Fibroblast of villous mesenchyme (primary cell): ENCODE results near the gene SNX20. TPM values are rescaled to one million over a fixed set of nuclear protein-coding genes. Genes with fewer than 3 reads are reported as not detected.

ENCODE experiments used
- DNase-seq: peaks from one replicate; pipeline ENCODE4 v3.0.0-alpha.2; 2010; ENCODE audit warnings: low read depth
- H3K4me3 ChIP-seq: 2 replicates; pipeline ENCODE4 v1.5.1; 2011; ENCODE audit warnings: low read depth, mild to moderate bottlenecking, low read length
- CTCF ChIP-seq: IDR thresholded peaks from 2 replicates; pipeline ENCODE4 v1.5.1; 2012; ENCODE audit warnings: low read depth, mild to moderate bottlenecking, low read length; ENCODE audit not compliant: insufficient read depth
- total RNA-seq: library from RNA; depleted of rRNA; stranded (reverse); fragments of >200 nt; gene quantifications from 2 replicates; pipeline ENCODE4 v1.2.3, GENCODE V29; 2012

Gene SNX20
- total RNA-seq, 1 donor, result not detected

GRCh38 chr16:50646345-50646744 is 34.8 kb downstream of the SNX20 start:
- no peak for TF ChIP-seq CTCF
- no peak overlapping the region for H3K4me3 ChIP-seq
- DNase-seq, result no peak

DNA sequence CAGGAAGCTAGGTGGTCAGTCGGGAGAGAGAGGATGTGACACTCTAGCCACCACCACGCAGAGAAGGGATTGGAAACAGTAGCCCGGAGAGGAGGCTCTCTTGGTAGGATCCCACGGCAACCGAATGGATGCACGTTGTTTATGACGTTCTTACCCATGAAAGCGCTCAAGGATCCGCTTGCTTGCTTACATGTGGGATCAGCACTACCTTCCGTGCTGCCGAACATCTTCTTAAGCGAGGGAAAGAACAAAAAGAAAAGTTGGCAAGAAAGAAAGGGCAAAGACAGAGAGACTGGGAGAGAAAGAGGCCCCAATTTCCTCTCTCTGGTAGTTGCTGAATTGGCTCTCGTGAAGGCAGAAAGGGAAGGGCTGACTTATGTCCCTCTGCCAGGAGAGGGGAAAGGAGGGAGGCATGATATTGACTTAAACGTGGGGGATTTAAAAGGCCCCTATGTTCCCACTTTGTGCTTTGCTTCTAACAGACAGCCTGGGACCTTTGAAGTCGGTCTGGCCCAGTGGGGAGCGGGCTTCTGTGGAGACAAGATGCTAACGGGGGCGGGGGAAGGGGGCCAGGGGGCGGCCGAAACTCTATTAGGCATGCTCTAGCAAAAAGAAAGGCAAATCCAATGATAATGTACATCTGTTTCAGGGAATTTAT is 35.4 kb downstream of the SNX20 start:
- H3K4me3 ChIP-seq, result no peak overlapping the region
- no peak for DNase-seq
- TF ChIP-seq CTCF, result no peak

DNA sequence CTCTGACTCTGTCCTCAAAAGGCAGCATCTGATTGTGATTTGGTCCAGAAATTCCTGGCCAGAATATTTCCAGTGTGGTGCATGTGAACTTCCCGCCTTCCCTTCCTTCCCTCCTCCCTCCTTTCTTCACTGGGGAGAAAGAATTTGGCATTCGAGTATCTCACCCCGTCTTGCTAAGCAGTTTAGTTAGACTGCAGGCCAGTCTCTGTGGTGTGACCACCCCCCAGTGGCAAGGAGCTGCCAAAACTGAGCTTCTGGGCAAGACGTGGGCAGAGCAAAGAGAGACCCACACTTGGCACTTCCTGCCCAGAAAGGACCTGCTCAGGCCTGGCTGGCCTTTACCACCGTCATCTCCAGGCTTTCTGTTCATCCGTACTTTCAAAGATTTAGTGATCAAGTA is 36.4 kb downstream of the SNX20 start:
- peak; percentile 31 for TF ChIP-seq CTCF
- peak; percentile 15 for DNase-seq
- no peak overlapping the region for H3K4me3 ChIP-seq

DNA sequence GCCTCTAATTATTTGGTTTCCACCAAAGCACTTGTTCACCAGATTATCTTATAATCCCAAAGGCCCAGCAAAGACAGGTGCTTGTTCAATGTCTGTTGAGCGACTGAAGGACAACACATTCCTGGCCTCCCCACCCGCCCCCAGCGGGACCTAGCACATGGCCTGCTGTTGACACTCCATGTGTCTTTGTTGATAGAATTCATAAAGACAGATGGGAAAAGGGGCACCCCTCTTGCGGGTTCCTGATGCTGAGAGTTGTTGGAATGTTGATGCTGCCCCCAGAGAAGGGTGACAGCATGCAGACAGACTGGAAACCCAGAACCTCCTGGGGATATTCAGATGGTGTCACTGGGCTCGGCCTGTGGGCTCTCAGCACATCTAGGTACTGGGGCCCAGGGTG is 36.9 kb downstream of the SNX20 start:
- no peak overlapping the region for H3K4me3 ChIP-seq
- no peak for TF ChIP-seq CTCF
- DNase-seq, result no peak

DNA sequence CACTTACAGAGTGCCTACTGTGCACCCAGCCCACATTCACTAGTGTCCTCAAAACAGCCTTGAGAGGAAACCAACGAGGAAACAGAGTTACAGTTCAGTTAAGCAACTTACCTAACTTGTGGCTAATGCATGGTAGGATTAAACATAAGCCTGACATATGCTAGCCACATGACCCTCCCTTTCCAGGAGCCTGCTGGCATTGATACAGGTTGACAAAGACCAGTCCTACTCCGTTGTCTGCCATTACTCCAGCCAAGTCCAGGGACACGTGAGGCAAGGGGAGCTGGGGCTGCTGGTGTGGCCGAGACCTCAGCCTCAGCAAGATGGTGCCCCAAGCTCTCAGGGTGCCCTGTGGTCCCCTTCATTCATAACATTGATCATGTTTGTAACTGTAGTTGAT is 37.9 kb downstream of the SNX20 start:
- DNase-seq, result no peak
- no peak overlapping the region for H3K4me3 ChIP-seq
- TF ChIP-seq CTCF, result no peak

DNA sequence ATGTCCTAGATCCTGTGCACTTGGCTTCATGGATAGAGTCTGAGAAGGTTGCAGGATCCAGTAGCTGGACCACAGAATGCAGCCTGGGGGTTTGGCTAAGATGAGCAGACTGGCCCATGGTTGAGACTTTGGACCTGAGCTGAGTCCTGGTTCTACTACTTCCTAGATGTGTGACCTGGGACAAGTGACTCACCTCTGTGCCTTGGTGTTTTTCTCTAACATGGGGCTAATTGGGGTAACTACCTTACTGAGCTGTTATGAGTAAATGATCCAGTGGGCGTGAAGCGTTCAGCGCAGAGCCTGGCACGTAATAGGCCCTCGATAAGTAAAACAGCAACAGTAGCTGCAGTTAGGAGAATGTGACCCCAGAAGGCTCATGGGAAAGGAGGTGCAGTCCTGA is 38.8 kb downstream of the SNX20 start:
- no peak for DNase-seq
- no peak for TF ChIP-seq CTCF
- H3K4me3 ChIP-seq, result no peak overlapping the region

- DNase-seq, result no peak
- no peak for TF ChIP-seq CTCF
Observed at GRCh38 chr16:50641818-50642187, 39.3 kb downstream of the SNX20 start.

More at GRCh38 chr16:50641818-50642187, 39.3 kb downstream of the SNX20 start:
- no peak overlapping the region for H3K4me3 ChIP-seq
